H9 (cell line): ENCODE measurements around the gene SATB2. TPM values are rescaled to one million over a fixed set of nuclear protein-coding genes. Genes with fewer than 3 reads are reported as not detected.

ENCODE experiments used
- DNase-seq: peaks from one replicate; pipeline ENCODE4 v3.0.0-alpha.2; 2017
- H2AFZ ChIP-seq: one replicate; pipeline ENCODE4 v1.6.1; 2013; ENCODE audit warnings: mild to moderate bottlenecking, low read length, control low read depth, moderate library complexity
- H2AK5ac ChIP-seq: 2 replicates; pipeline ENCODE4 v1.6.1; 2013; ENCODE audit warnings: low read length, control low read depth, mixed read lengths; ENCODE audit not compliant: insufficient read length
- H2BK120ac ChIP-seq: one replicate; pipeline ENCODE4 v1.6.1; 2013; ENCODE audit warnings: low read depth, mild to moderate bottlenecking, low read length, control low read depth, inconsistent platforms; ENCODE audit not compliant: poor library complexity, severe bottlenecking
- H2BK12ac ChIP-seq: 2 replicates; pipeline ENCODE4 v1.6.1; 2013; ENCODE audit warnings: low read length, control low read depth, mixed read lengths, low read depth; ENCODE audit not compliant: insufficient read length
- H2BK15ac ChIP-seq: 2 replicates; pipeline ENCODE4 v1.6.1; 2013; ENCODE audit warnings: low read depth, low read length, control low read depth
- H2BK20ac ChIP-seq: one replicate; pipeline ENCODE4 v1.6.1; 2013; ENCODE audit warnings: low read depth, mild to moderate bottlenecking, low read length, control low read depth, inconsistent platforms; ENCODE audit not compliant: poor library complexity, severe bottlenecking
- H2BK5ac ChIP-seq: 2 replicates; pipeline ENCODE4 v1.6.1; 2013; ENCODE audit warnings: low read length, control low read depth, mixed read lengths; ENCODE audit not compliant: insufficient read length
- H3K14ac ChIP-seq: 2 replicates; pipeline ENCODE4 v1.6.1; 2013; ENCODE audit warnings: low read length, control low read depth; ENCODE audit not compliant: insufficient read depth
- H3K18ac ChIP-seq: 2 replicates; pipeline ENCODE4 v1.6.1; 2013; ENCODE audit warnings: low read depth, mild to moderate bottlenecking, mixed read lengths, low read length, control low read depth; ENCODE audit not compliant: insufficient read length
- H3K23ac ChIP-seq: 2 replicates; pipeline ENCODE4 v1.6.1; 2013; ENCODE audit warnings: low read length, control low read depth, mixed read lengths, low read depth; ENCODE audit not compliant: insufficient read length
- H3K23me2 ChIP-seq: 2 replicates; pipeline ENCODE4 v1.6.1; 2013; ENCODE audit warnings: low read depth, mild to moderate bottlenecking, mixed read lengths, low read length, control low read depth; ENCODE audit not compliant: insufficient read length, poor library complexity, severe bottlenecking
- H3K27ac ChIP-seq: 2 replicates; pipeline ENCODE4 v1.5.1; 2013; ENCODE audit warnings: low read length, control low read depth, mixed read lengths, low read depth; ENCODE audit not compliant: insufficient read length
- H3K27me3 ChIP-seq: 2 replicates; pipeline ENCODE4 v1.6.1; 2013; ENCODE audit warnings: low read length, control low read depth, inconsistent platforms; ENCODE audit not compliant: insufficient read depth
- H3K4ac ChIP-seq: 2 replicates; pipeline ENCODE4 v1.6.1; 2013; ENCODE audit warnings: low read depth, mild to moderate bottlenecking, control low read depth, inconsistent platforms, low read length, moderate library complexity
- H3K4me1 ChIP-seq: 2 replicates; pipeline ENCODE4 v1.6.1; 2013; ENCODE audit warnings: low read length, control low read depth, inconsistent platforms; ENCODE audit not compliant: insufficient read depth
- H3K4me2 ChIP-seq: 2 replicates; pipeline ENCODE4 v1.6.1; 2013; ENCODE audit warnings: low read length, control low read depth, mixed read lengths; ENCODE audit not compliant: insufficient read length, insufficient read depth
- H3K56ac ChIP-seq: 2 replicates; pipeline ENCODE4 v1.6.1; 2013; ENCODE audit warnings: low read depth, mild to moderate bottlenecking, mixed read lengths, low read length, control low read depth; ENCODE audit not compliant: insufficient read length
- H3K79me1 ChIP-seq: 2 replicates; pipeline ENCODE4 v1.6.1; 2013; ENCODE audit warnings: low read depth, mild to moderate bottlenecking, moderate library complexity, low read length, control low read depth, inconsistent platforms; ENCODE audit not compliant: insufficient read depth, poor library complexity, severe bottlenecking
- H3K79me2 ChIP-seq: 2 replicates; pipeline ENCODE4 v1.6.1; 2013; ENCODE audit warnings: low read length, control low read depth, inconsistent platforms; ENCODE audit not compliant: insufficient read depth
- H3K9ac ChIP-seq: 2 replicates; pipeline ENCODE4 v1.6.1; 2013; ENCODE audit warnings: low read length, control low read depth, mixed read lengths; ENCODE audit not compliant: insufficient read length; ENCODE audit errors: extremely low read depth
- H3K9me3 ChIP-seq: one replicate; pipeline ENCODE4 v1.6.1; 2013; ENCODE audit warnings: low read depth, low read length, inconsistent platforms; ENCODE audit not compliant: control insufficient read depth
- H3T11ph ChIP-seq: one replicate; pipeline ENCODE4 v1.6.1; 2013; ENCODE audit warnings: mild to moderate bottlenecking, low read length, control low read depth, inconsistent platforms
- H4K20me1 ChIP-seq: one replicate; pipeline ENCODE4 v1.6.1; 2013; ENCODE audit not compliant: control insufficient read depth, insufficient read length, insufficient read depth
- H4K5ac ChIP-seq: 2 replicates; pipeline ENCODE4 v1.6.1; 2013; ENCODE audit warnings: low read depth, mild to moderate bottlenecking, mixed read lengths, low read length, control low read depth; ENCODE audit not compliant: insufficient read length
- H4K8ac ChIP-seq: replicated peaks from 2 replicates; pipeline ENCODE4 v1.6.1; 2013; ENCODE audit warnings: low read length, control low read depth, mixed read lengths, low read depth; ENCODE audit not compliant: insufficient read length
- H4K91ac ChIP-seq: 2 replicates; pipeline ENCODE4 v1.6.1; 2013; ENCODE audit warnings: low read depth, mild to moderate bottlenecking, moderate library complexity, mixed read lengths, low read length, control low read depth; ENCODE audit not compliant: insufficient read length
- H3K27ac Mint-ChIP-seq, 3 experiments: 2 replicates in 2 of 3; 3 replicates in 1 of 3; pipeline ENCODE4 v1.8.0; 2020 to 2021; ENCODE audit warnings: mixed read lengths in 3 of 3, mild to moderate bottlenecking in 1 of 3, moderate library complexity in 1 of 3
- H3K27me3 Mint-ChIP-seq: 2 replicates; pipeline ENCODE4 v1.8.0; 2021; ENCODE audit warnings: low read depth, mild to moderate bottlenecking, moderate library complexity, mixed read lengths
- H3K36me3 Mint-ChIP-seq, 3 experiments: 2 replicates in 2 of 3; 3 replicates in 1 of 3; pipeline ENCODE4 v1.8.0; 2020 to 2021; ENCODE audit warnings: low read depth in 3 of 3, mixed read lengths in 3 of 3; ENCODE audit not compliant: insufficient read depth in 1 of 3
- H3K4me1 Mint-ChIP-seq, 2 experiments: 2 replicates each; pipeline ENCODE4 v1.8.0; 2020; ENCODE audit warnings: mixed read lengths in 2 of 2
- H3K4me3 Mint-ChIP-seq, 2 experiments: 2 replicates in 1 of 2; 3 replicates in 1 of 2; pipeline ENCODE4 v1.8.0; 2020 to 2021; ENCODE audit warnings: mild to moderate bottlenecking in 2 of 2, mixed read lengths in 2 of 2, moderate library complexity in 1 of 2
- H3K9me3 Mint-ChIP-seq, 2 experiments: 2 replicates in 1 of 2; 3 replicates in 1 of 2; pipeline ENCODE4 v1.8.0; 2020; ENCODE audit warnings: mild to moderate bottlenecking in 2 of 2, mixed read lengths in 2 of 2, moderate library complexity in 1 of 2
- CTCF ChIP-seq: fragments of 200-600 bp; sonication (generic); conservative IDR thresholded peaks from 3 replicates; pipeline ENCODE4 v1.8.0; 2021; ENCODE audit warnings: antibody characterized with exemption, mild to moderate bottlenecking
- WGBS: extraction: QIAGEN DNeasy Blood & Tissue Kit; methylation state at CpG from one replicate; pipeline ENCODE4 v1.1.7; 2013; ENCODE audit warnings: missing lambda C conversion rate, low lambda C conversion rate, mixed read lengths; ENCODE audit not compliant: insufficient read length; ENCODE audit errors: extremely low coverage; 5-methylcytosine and 5-hydroxymethylcytosine counted together
- total RNA-seq: library from RNA; stranded (reverse); gene quantifications from 2 replicates; pipeline ENCODE4 v1.2.1, GENCODE V29; 2021

The SATB2 gene
- total RNA-seq, 1 experiment from 2014 or later: 23.8 TPM

DNA sequence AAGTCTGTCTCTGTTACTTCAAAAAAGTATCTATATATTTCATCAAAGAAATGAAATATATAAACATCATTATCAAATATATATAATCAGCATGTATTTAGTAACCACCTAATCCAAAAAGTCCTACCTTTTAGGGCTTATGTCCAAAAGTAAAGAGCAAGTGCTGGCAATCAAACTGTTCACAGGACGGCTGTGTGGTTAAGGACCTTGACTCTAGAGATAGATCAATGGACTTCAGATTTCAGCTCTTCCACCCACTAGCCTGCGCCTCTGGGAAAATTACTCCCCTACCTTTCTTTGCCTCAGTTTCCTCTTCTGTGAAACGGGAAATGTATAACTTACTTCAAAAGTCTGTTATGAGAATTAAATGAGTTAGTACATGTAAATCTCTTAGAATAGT, 29.4 kb downstream of the SATB2 start:
- H3K79me1 ChIP-seq: no peaks in the 10 kb centered on the region
- no peak overlapping the region for H3K4me3 Mint-ChIP-seq

More for the DNA sequence above, 29.4 kb downstream of the SATB2 start:
- no peaks in the 10 kb centered on the region for H3K9me3 Mint-ChIP-seq
- no peaks in the 10 kb centered on the region for H3K27me3 Mint-ChIP-seq
- no peak overlapping the region for H4K5ac ChIP-seq
- no peaks in the 10 kb centered on the region for H4K20me1 ChIP-seq
- H3K56ac ChIP-seq: no peak overlapping the region
- H3K4me1 Mint-ChIP-seq: peaks cover 34 to 44% of the 10 kb centered on the region in 2 experiments
- peaks cover 0 to 11% (median 0%) of the 10 kb centered on the region in 3 experiments; a peak in 2 of 7 replicates for H3K36me3 Mint-ChIP-seq
- no peak overlapping the region for H3K27ac Mint-ChIP-seq
- no peaks in the 10 kb centered on the region for H3K23me2 ChIP-seq
- no peak overlapping the region for H3K18ac ChIP-seq
- H2BK12ac ChIP-seq: no peak overlapping the region
- H2BK120ac ChIP-seq: no peak overlapping the region
- H2AFZ ChIP-seq: no peak overlapping the region
- H3K9ac ChIP-seq: no peak overlapping the region
- H3K27ac ChIP-seq: no peak overlapping the region
- no peak overlapping the region for H3K14ac ChIP-seq
- H4K91ac ChIP-seq: no peak overlapping the region
- H3K79me2 ChIP-seq: no peaks in the 10 kb centered on the region
- H2AK5ac ChIP-seq: no peak overlapping the region
- no peak overlapping the region for H4K8ac ChIP-seq
- H3K9me3 ChIP-seq: no peaks in the 10 kb centered on the region
- DNase-seq: no peak
- H2BK15ac ChIP-seq: no peak overlapping the region
- H3K4me2 ChIP-seq: no peak overlapping the region
- no peak overlapping the region for H2BK5ac ChIP-seq
- peaks cover 10% of the 10 kb centered on the region; the same call in 1 of the 2 replicates for H3K4me1 ChIP-seq
- H2BK20ac ChIP-seq: no peak overlapping the region
- no CpG with 5 or more reads among the region's 3 CpGs for WGBS
- no peak overlapping the region for H3K23ac ChIP-seq
- H3T11ph ChIP-seq: no peak overlapping the region
- H3K27me3 ChIP-seq: no peaks in the 10 kb centered on the region
- no peak for TF ChIP-seq CTCF
- no peak overlapping the region for H3K4ac ChIP-seq
